Esophagus (tissue), 2 donors: ENCODE data around the gene CHST11. TPM values are rescaled to one million over a fixed set of nuclear protein-coding genes. Genes with fewer than 3 reads are reported as not detected.

ENCODE experiments used
- H3K27ac ChIP-seq, 2 donors: one replicate each; pipeline ENCODE4 v1.5.1; 2013; ENCODE audit warnings: low read depth in 2 of 2, mild to moderate bottlenecking in 2 of 2, inconsistent platforms in 1 of 2, low read length in 1 of 2, moderate library complexity in 1 of 2
- H3K27me3 ChIP-seq, 2 donors: one replicate each; pipeline ENCODE4 v1.6.1; 2013; ENCODE audit warnings: low read length in 2 of 2, control low read depth in 1 of 2, mild to moderate bottlenecking in 1 of 2; ENCODE audit not compliant: insufficient read depth in 2 of 2, control insufficient read depth in 1 of 2
- H3K36me3 ChIP-seq, 2 donors: one replicate each; pipeline ENCODE4 v1.6.1; 2013; ENCODE audit warnings: low read length in 1 of 2; ENCODE audit not compliant: control insufficient read depth in 2 of 2, insufficient read depth in 2 of 2
- H3K4me1 ChIP-seq, 2 donors: one replicate each; pipeline ENCODE4 v1.6.1; 2013; ENCODE audit warnings: low read length in 1 of 2; ENCODE audit not compliant: control insufficient read depth in 2 of 2, insufficient read depth in 2 of 2
- H3K4me3 ChIP-seq, 2 donors: one replicate each; pipeline ENCODE4 v1.5.1; 2013; ENCODE audit warnings: low read length in 2 of 2, mild to moderate bottlenecking in 2 of 2, low read depth in 1 of 2, moderate library complexity in 1 of 2
- H3K9me3 ChIP-seq, 2 donors: one replicate each; pipeline ENCODE4 v1.6.1; 2013; ENCODE audit warnings: mild to moderate bottlenecking in 2 of 2, low read depth in 1 of 2, low read length in 1 of 2, moderate library complexity in 1 of 2; ENCODE audit not compliant: control insufficient read depth in 2 of 2, insufficient read depth in 1 of 2
- WGBS, 2 donors: extraction: QIAGEN DNeasy Blood & Tissue Kit; methylation state at CpG; one replicate each; pipeline ENCODE4 v1.1.7; 2013; 5-methylcytosine and 5-hydroxymethylcytosine counted together
- polyA plus RNA-seq, 2 donors: library from polyadenylated mRNA; stranded (reverse); fragments of 200-250 nt; gene quantifications; one replicate each; pipeline ENCODE4 v1.2.3, GENCODE V29; 2013
- donor health status: healthy with polysubstance abuse.
- donor health status: Bipolar disorder and iron deficiency.

The CHST11 gene
- polyA plus RNA-seq, 2 donors, result 0.53 to 1.4 TPM

- no peaks in the 10 kb centered on the region for H3K36me3 ChIP-seq
- H3K4me3 ChIP-seq, result no peak overlapping the region
- 75 to 78% methylated on average over 8 of the region's 8 CpGs for WGBS, 2 donors
- H3K4me1 ChIP-seq, result no peaks in the 10 kb centered on the region
- no peaks in the 10 kb centered on the region for H3K9me3 ChIP-seq
- H3K27ac ChIP-seq, result no peak overlapping the region
- no peaks in the 10 kb centered on the region for H3K27me3 ChIP-seq
Measured at GRCh38 chr12:104713444-104713843, 256.7 kb downstream of the CHST11 start.

DNA sequence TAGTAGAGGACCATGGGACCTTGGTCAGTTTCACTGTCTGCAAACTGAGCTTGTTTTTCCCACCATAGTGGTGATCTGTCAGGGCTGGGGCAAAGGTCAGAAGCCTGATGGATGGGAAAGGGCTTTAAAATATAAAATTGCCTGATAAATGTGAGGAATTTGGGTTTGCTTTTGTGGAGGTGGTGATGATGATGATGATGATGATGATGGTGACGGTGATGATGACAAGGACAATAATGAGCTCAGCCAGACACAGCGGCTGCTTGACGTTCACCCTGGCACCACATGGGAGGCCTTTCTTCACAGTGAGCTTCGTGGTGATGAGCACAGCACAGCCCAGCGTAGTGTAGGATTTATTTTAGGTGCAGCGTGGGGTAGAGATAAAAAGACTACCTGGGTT is 257.6 kb downstream of the CHST11 start:
- H3K4me1 ChIP-seq, result no peaks in the 10 kb centered on the region
- no peak overlapping the region for H3K4me3 ChIP-seq
- no peak overlapping the region for H3K27ac ChIP-seq
- H3K9me3 ChIP-seq, result no peaks in the 10 kb centered on the region
- H3K36me3 ChIP-seq, result no peaks in the 10 kb centered on the region
- no peaks in the 10 kb centered on the region for H3K27me3 ChIP-seq
- 93 to 96% methylated on average over 6 of the region's 6 CpGs for WGBS, 2 donors

DNA sequence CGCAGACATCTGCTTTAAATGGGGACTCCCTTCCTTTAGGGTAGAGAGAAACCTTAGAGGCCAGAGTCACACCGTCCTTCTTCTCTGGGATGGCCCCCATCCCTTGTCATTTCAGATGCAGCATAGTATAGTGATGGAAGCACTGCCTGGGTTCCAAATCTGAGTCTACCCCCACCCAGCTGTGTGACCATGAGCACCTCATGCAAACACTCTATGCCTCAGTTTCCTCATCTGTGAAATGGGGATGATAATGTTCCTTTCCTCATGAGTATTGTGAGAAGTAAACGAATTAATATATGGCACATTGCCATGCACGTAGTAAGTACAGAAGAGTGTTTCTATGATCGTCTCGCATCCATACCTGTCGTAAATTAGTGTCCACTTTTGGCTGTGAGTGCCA is 259.4 kb downstream of the CHST11 start:
- H3K36me3 ChIP-seq, result no peaks in the 10 kb centered on the region
- 94 to 95% methylated on average over 7 of the region's 7 CpGs for whole genome bisulfite sequencing, 2 donors
- no peak overlapping the region for H3K27ac ChIP-seq
- H3K4me1 ChIP-seq, result peaks cover 0 to 5% of the 10 kb centered on the region in 2 donors
- no peaks in the 10 kb centered on the region for H3K9me3 ChIP-seq
- no peaks in the 10 kb centered on the region for H3K27me3 ChIP-seq
- H3K4me3 ChIP-seq, result no peak overlapping the region

DNA sequence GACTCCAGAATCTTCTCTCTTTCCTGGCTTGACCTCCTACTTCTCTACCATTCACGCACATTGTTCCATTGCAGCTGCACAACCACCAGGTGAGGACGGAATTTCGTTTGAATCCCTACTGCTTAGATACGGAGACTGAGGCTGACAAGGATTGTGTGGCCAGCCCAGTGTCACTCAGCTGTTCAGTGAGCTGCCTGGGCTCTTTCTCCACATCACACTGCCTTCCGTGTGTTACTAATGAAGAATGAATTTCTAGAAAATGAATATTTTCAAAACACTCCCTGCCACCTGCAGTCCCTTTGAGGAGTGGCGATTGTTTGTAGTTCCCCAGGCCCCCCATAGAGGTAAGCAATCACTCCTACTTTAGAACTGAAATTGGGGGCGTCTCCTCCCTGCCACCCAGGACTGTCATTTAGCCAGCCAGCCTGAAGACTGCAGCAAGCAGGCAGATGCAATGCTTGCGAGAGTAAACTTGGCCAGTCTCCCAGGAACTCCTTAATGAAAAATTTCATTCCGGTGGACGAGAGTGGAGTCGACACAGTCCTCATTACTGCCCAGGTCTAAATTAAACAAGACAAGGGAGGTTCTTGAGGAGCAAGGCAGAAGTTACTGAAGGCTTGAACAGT is 261.7 kb downstream of the CHST11 start:
- Histone ChIP-seq H3K4me1 (peaks cover 0 to 5% of the 10 kb centered on the region in 2 donors), H3K36me3 (no peaks in the 10 kb centered on the region), H3K27ac (no peak overlapping the region), H3K27me3 (no peaks in the 10 kb centered on the region), H3K9me3 (no peaks in the 10 kb centered on the region), H3K4me3 (no peak overlapping the region)
- WGBS, 2 donors, result 55 to 59% methylated on average over 11 of the region's 11 CpGs

DNA sequence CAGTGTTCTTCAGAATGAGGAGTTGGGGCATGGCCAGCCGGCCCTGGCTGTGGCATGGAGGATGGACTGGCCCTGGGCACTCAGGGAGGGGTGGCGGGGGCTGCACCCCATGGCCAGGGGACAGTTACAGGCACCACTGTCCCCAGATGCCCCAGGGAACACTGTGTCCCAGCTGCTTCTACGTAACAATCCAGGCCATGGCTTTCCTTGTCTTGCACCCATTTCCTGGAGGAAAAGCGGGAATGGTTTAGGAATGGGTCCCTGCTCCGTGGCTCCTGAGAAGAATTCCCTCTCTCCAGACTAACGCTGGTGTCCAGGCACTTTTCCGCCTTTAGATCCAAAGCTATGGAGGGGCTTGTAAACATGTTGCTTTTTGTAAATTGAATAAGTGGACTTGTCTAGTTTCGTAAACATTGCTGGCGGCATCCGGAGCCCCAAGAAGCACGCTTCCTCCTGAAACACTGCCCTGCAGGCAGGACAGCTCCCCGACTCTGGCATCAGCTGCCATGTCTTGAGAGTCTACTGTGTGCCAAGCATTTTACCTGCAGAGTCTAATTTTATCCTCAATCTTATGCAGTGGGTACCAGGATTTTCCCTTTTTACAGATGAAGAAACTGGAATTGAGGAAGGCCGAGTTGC is 263.1 kb downstream of the CHST11 start:
- Histone ChIP-seq H3K27me3 (no peaks in the 10 kb centered on the region), H3K9me3 (no peaks in the 10 kb centered on the region), H3K4me3 (peak overlapping the region in 1 of 2 donors; percentile 7), H3K36me3 (no peaks in the 10 kb centered on the region), H3K4me1 (peaks cover 0 to 5% of the 10 kb centered on the region in 2 donors), H3K27ac (peak overlapping the region; percentile 51 to 78)
- WGBS, 2 donors, result 68 to 80% methylated on average over 13 of the region's 13 CpGs

DNA sequence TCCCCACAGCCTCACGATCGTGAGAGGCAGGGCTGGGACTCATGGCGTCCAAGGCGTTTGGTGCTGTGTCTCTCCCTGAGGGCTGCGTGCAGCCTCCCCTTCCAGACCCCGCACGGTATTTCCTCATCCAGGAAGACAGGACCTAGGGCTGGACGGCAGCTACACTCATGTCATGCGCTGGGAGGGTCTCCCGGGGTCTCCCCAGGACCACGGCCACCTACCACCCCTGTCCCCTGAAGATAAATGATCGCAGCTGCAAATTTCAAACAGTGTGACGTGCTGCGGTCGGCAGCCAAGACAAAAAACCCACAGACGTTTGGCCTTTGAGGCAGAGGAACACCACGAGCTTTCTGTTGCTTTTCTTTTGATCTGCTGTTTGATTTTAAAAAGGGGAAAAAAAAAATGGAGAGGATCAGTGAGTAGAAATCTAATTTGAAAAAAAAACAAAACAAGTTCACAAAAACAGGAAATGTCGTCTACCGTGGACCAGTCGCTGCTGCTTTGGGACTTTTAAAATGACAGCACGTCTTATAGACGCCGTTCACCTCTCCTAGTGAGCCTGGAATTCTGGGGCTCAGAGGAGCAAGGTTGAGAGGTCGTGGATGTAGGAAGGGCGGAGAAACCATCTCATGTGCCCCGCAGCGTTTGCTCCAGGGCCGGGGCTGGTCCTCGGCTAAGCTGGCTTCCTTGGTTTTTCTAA is 263.7 kb downstream of the CHST11 start:
- H3K27ac ChIP-seq, result peak overlapping the region; percentile 51 to 78
- H3K4me3 ChIP-seq, result peak overlapping the region in 1 of 2 donors; percentile 7
- H3K9me3 ChIP-seq, result no peaks in the 10 kb centered on the region
- H3K27me3 ChIP-seq, result no peaks in the 10 kb centered on the region
- H3K36me3 ChIP-seq, result no peaks in the 10 kb centered on the region
- WGBS, 2 donors, result 28 to 48% methylated on average over 29 of the region's 29 CpGs
- H3K4me1 ChIP-seq, result peaks cover 0 to 5% of the 10 kb centered on the region in 2 donors

DNA sequence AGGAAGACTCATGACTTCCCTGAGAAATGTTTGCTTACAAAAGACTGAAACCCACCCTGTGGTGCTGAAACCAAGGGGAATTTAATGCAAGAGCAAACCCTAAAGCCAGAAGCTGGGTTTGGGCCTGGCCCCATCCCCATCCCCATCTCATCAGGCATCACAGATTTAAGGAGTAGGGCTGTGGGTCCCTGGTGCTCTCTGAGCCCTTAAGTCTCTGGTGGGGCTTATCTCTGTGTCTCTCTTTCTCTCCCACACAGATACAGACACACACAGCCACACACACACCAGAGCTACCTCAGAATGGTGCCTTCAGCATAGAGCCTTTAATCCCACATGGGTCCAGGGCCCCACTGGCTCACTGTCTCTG is 264.3 kb downstream of the CHST11 start:
- no peaks in the 10 kb centered on the region for H3K27me3 ChIP-seq
- H3K27ac ChIP-seq, result peak overlapping the region; percentile 36 to 78
- peaks cover 0 to 5% of the 10 kb centered on the region in 2 donors for H3K4me1 ChIP-seq
- H3K4me3 ChIP-seq, result no peak overlapping the region
- H3K36me3 ChIP-seq, result no peaks in the 10 kb centered on the region
- no peaks in the 10 kb centered on the region for H3K9me3 ChIP-seq

DNA sequence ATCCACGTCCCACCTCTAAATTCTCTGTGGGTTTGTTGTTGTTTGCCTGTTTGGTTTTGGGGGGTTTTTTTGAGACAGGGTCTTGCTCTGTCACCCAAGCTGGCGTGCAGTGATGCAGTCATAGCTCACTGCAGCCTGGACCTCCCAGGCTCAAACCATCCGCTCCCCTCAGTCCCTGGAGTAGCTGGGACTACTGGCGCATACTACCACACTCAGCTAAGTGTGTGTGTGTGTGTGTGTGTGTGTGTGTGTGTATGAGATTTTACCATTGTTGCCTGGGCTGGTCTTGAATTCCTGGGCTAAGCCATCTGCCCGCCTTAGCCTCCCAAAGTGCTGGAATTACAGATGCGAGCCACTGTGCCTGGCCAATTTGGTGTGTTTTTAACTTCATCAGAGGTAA is 265.2 kb downstream of the CHST11 start:
- peaks cover 0 to 5% of the 10 kb centered on the region in 2 donors for H3K4me1 ChIP-seq
- H3K36me3 ChIP-seq, result no peaks in the 10 kb centered on the region
- no peaks in the 10 kb centered on the region for H3K9me3 ChIP-seq
- H3K4me3 ChIP-seq, result no peak overlapping the region
- no peaks in the 10 kb centered on the region for H3K27me3 ChIP-seq
- H3K27ac ChIP-seq, result no peak overlapping the region
- WGBS, 2 donors, result 95 to 96% methylated on average over 6 of the region's 6 CpGs

- Histone ChIP-seq H3K27me3 (no peaks in the 10 kb centered on the region), H3K9me3 (no peaks in the 10 kb centered on the region), H3K4me1 (peaks cover 0 to 8% of the 10 kb centered on the region in 2 donors), H3K36me3 (no peaks in the 10 kb centered on the region), H3K4me3 (no peak overlapping the region), H3K27ac (no peak overlapping the region)
- WGBS, 2 donors, result 82 to 83% methylated on average over 21 of the region's 21 CpGs
Measured at GRCh38 chr12:104722601-104723534, 266.1 kb downstream of the CHST11 start.
